Measurements from ENCODE around the gene CATSPERE.
"Not testable (repeated sequence)": the region's sequence is repeated elsewhere in the genome, so short reads cannot be mapped to it uniquely, and the experiment has no call there.

Gene CATSPERE

GRCh38 chr1:244634546-244634945 lies 173.5 kb downstream of the CATSPERE start:
- no peak for DNase-seq (ENCODE audit: low read depth)

DNA sequence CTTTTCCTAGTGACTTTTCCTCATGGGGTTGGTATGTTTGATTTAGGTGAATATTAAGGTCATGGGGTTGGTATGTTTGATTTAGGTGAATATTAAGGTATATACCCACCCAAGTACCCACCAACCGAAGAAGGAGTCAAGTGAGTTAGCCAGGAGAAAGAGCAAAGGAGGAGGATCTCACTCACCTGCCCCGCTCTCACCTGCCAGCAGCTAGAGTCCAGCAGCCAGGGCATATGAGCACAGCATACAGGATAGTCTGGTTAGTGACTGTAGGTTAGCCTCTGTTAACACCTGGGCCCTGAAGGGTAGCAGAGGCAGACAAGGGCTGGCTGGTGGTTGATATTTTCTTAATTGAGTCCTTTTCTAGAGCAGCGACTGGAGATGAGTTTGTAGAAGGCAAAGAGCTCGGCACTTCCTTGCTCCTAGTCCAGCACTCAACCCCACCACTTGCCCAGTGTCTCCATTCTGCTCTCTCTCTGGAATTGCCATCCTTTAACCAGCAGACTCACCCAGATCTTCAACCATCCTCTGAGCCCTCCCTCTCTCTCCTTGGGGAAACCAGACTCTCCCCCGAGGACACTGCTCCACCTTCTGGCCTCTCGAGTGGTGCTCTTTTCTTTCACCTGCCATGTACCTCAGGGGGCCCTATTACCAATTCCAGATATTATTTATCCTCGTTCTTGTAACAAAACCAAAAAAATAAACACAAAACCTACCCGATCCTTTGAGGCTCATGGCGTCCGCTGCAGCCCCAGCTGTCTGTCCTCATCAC lies 175.6 kb downstream of the CATSPERE start:
- no peak for DNase-seq (ENCODE audit: low read depth)

- DNase-seq (ENCODE audit: low read depth), result no peak
Observed at GRCh38 chr1:244639561-244639960, 178.5 kb downstream of the CATSPERE start.

- no peak for DNase-seq (ENCODE audit: low read depth)
Observed at GRCh38 chr1:244640917-244641316, 179.8 kb downstream of the CATSPERE start.

DNA sequence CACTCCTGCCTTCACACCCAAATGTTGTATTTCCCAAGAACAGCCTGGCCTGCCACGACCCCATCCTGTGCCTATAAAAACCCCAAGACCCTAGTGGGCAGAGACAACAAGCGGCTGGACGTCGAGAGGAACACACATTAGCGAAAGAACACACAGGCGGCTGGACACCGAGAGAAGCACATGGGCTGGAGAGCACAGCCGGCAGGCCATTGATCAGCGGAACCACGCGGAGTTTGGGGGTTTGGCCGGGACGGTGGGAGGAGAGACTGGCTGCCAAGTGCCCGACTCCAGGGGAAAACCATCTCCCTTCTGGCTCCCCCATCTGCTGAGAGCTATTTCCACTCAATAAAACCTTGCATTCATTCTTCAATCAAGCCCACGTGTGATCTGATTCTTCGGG lies 181.5 kb downstream of the CATSPERE start:
- no peak for DNase-seq (ENCODE audit: low read depth)

DNA sequence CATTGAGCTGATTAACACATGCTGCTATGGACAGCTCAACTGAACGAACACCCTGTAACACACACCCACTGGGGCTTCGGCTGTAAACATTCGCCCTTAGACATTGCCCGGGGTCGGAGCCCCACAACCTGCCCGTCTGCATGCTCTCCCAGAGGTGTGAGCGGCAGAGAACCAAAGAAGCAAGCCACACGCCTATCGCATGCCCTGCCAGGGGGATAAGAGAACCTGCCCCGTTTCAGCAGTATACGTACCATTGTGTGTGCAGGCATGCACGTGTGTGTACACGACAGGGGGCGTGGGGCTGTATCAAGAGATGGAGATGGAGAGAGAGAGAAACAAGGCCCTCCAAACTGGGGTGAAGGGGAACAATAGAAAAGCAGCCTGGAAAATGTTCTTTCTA lies 181.9 kb downstream of the CATSPERE start:
- DNase-seq (ENCODE audit: low read depth), result no peak

DNA sequence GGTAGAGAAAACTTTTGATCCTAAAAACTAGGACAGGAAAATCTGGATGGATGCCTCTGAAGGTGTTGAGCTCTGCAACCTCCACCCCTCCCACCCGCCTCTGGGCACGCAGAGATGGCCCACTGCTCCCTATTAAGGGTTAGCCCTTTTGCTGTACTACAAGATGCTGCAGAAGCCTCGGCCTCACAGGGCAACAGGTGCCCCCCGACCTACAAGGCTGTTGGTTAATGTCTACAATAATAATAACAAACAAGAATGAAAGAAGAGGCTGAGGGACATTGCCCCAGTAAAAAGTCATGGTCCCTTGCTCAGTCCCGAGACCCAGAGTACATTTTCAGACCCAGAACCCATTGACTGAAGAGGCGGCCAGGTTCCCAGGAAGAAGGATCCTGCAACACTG lies 184.3 kb downstream of the CATSPERE start:
- DNase-seq (ENCODE audit: low read depth), result no peak

- DNase-seq (ENCODE audit: low read depth), result no peak
Observed at GRCh38 chr1:244645890-244646289, 184.8 kb downstream of the CATSPERE start.

- DNase-seq (ENCODE audit: low read depth), result no peak
Observed at GRCh38 chr1:244647819-244648218, 186.7 kb downstream of the CATSPERE start.

GRCh38 chr1:244651956-244652622 lies 191.0 kb downstream of the CATSPERE start:
- DNase-seq (ENCODE audit: low read depth), result no peak

GRCh38 chr1:244652623-244653438 lies 191.8 kb downstream of the CATSPERE start, which contains the start of gene DESI2:
TSS of gene DESI2 (plus strand) at chr1:244653126. CDS start at chr1:244653314, 188 bp downstream.
- DNase-seq (ENCODE audit: low read depth), result peak; percentile 96

GRCh38 chr1:244653439-244654107 lies 192.5 kb downstream of the CATSPERE start:
- DNase-seq (ENCODE audit: low read depth), result no peak

DNA sequence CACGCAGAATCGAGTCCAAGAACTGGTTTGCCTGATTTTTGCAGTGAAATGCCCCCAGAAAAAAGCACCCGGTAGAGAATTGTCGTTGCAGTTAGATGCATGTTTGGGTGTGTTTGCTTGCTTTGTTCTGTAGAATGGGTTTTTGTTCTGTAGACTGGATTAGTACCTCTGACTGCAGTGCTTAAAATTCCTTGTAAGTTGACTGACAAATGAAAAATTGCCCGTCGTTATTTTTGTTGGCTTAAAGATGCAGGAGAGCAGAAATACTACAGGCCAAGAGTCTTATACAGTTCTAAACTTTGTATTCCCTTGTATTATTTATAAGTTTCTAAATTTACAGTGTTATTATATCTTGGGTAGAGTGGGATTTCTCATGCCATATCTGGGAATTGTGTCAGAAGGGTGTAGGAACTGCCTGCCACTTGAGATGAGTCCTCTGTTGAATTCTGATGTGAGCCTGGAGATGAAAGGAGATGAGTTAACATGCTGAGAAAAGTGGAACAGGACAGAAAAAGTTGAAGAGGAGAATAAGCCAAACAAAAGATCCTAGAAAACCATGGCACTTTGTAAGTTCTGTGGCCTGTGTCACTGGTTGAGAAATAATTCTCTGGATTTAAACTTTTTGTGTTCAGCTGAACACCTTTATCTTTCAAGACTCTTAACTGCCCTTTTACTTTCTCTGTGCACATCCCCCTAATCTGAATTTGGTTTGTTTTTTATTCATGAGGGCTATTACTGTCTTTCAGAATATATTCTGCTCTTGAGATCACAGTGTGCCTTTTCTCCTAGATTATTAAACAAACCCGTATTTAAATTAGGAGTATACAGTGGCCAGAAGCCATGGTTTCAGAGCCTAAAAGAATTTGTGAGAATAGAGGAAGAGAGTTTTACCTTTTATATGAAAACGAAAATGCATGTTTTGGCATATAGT lies 193.3 kb downstream of the CATSPERE start:
- no peak for DNase-seq (ENCODE audit: low read depth)

- DNase-seq (ENCODE audit: low read depth), result no peak
Observed at GRCh38 chr1:244655186-244655585, 194.1 kb downstream of the CATSPERE start.

GRCh38 chr1:244657421-244657820 lies 196.3 kb downstream of the CATSPERE start:
- DNase-seq (ENCODE audit: low read depth), result no peak

DNA sequence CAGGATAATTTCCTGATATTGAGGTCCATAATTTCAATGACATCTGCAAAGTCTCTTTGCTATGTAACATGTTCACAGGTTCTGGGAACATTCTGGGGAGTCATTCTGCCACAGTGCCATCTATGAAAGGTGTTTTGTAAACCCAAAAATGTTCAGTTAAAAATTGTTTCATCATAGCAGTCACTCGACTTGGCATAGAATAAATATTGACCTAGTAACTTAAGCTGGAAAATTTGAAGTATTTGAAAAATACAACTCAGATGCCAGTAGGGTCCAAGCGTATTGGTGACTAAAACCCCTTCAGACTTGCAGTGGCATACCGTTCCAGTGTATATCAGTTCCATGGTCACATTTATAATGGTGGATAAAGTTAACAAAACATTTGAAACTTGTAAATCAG lies 198.6 kb downstream of the CATSPERE start:
- no peak for DNase-seq (ENCODE audit: low read depth)

DNA sequence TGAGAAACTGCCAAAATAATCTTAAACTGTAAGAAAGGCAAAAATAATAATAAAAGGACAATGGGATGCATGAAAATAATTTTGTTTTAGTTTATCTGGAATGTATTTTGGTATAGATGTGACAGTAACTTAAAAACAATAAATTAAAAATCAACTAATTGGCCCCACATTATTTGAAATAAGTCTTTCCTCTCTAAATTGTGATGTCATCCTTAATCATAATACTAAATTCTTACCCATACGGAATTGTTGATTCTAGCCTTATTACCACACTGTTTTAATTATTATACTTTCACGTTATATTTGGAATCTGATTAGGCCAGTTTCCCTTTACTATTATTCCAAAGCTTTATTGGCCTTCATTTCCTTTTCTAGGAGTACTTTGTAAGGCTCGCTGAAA lies 199.5 kb downstream of the CATSPERE start:
- no peak for DNase-seq (ENCODE audit: low read depth)

DNA sequence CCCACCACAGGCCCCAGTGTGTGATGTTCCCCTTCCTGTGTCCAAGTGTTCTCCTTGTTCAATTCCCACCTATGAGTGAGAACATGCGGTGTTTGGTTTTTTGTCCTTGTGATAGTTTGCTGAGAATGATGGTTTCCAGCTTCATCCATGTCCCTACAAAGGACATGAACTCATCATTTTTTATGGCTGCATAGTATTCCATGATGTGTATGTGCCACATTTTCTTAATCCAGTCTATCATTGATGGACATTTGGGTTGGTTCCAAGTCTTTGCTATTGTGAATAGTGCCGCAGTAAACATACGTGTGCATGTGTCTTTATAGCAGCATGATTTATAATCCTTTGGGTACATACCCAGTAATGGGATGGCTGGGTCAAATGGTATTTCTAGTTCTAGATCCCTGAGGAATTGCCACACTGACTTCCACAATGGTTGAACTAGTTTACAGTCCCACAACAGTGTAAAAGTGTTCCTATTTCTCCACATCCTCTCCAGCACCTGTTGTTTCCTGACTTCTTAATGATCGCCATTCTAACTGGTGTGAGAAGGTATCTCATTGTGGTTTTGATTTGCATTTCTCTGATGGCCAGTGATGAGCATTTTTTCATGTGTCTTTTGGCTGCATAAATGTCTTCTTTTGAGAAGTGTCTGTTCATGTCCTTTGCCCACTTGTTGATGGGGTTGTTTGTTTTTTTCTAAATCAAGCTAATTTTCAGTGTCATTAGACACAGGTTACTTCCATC lies 200.7 kb downstream of the CATSPERE start:
- DNase-seq (ENCODE audit: low read depth), result not testable (repeated sequence)

DNA sequence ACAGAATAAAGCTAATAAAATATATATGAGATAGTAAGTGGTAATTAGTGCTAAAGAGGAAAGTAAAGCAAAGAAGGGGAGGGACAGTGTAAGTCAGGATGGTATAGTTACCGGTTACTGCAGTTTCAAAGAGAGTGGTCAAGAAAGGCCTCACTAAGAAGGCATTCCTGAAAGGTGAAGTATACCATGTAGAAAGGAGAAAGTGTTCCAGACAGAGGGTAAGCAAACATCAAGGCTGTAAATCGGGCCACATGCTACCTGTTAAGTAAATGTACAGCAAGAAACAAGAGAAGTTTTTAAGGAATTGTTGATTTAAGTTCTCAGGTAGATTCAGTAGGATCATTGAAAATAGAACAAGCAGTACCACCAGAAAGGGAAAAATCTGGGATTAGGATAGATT lies 201.5 kb downstream of the CATSPERE start:
- DNase-seq (ENCODE audit: low read depth), result no peak

GRCh38 chr1:244664353-244664752 lies 203.3 kb downstream of the CATSPERE start:
- no peak for DNase-seq (ENCODE audit: low read depth)
